ENCODE data around the gene SLC4A8.

Gene SLC4A8

GRCh38 chr12:51397670-51398069 is 27.0 kb upstream of the SLC4A8 start:
- Histone ChIP-seq H3K27ac (ENCODE audit: low read length) (no peak overlapping the region), H3K36me3 (ENCODE audit: insufficient read depth, low read length) (no peaks in the 10 kb centered on the region), H3K4me3 (ENCODE audit: low read depth in 1 of 2, low read length in 2 of 2) (no peak overlapping the region), H3K9me3 (ENCODE audit: insufficient read depth, low read length, severe bottlenecking) (no peaks in the 10 kb centered on the region), H3K4me1 (ENCODE audit: insufficient read depth, low read length) (peaks cover 33% of the 10 kb centered on the region), H2AFZ (ENCODE audit: low read depth, low read length) (no peak overlapping the region), H4K20me1 (ENCODE audit: insufficient read depth, low read length) (no peaks in the 10 kb centered on the region), H3K4me2 (ENCODE audit: insufficient read depth, low read length) (no peak overlapping the region), H3K9ac (ENCODE audit: low read depth, low read length) (no peak overlapping the region), H3K27me3 (ENCODE audit: insufficient read depth, low read length, poor library complexity) (no peaks in the 10 kb centered on the region), H3K79me2 (ENCODE audit: insufficient read depth, low read length) (0 out of 2 replicates have a peak, but pooled peaks cover 2% of the 10 kb centered on the region)
- no peak for ATAC-seq (ENCODE audit: insufficient read depth, low read depth)
- peak; percentile 1 for DNase-seq
- TF ChIP-seq EZH2 (IDR thresholded peaks at IDR 0.05; ENCODE audit: borderline replicate concordance, low read depth, low read length, severe bottlenecking), result no peak
- TF ChIP-seq, protein P1, sequence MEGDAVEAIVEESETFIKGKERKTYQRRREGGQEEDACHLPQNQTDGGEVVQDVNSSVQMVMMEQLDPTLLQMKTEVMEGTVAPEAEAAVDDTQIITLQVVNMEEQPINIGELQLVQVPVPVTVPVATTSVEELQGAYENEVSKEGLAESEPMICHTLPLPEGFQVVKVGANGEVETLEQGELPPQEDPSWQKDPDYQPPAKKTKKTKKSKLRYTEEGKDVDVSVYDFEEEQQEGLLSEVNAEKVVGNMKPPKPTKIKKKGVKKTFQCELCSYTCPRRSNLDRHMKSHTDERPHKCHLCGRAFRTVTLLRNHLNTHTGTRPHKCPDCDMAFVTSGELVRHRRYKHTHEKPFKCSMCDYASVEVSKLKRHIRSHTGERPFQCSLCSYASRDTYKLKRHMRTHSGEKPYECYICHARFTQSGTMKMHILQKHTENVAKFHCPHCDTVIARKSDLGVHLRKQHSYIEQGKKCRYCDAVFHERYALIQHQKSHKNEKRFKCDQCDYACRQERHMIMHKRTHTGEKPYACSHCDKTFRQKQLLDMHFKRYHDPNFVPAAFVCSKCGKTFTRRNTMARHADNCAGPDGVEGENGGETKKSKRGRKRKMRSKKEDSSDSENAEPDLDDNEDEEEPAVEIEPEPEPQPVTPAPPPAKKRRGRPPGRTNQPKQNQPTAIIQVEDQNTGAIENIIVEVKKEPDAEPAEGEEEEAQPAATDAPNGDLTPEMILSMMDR (IDR thresholded peaks at IDR 0.05; ENCODE audit: borderline replicate concordance, extremely low read depth, low read length, poor library complexity, severe bottlenecking), result no peak

DNA sequence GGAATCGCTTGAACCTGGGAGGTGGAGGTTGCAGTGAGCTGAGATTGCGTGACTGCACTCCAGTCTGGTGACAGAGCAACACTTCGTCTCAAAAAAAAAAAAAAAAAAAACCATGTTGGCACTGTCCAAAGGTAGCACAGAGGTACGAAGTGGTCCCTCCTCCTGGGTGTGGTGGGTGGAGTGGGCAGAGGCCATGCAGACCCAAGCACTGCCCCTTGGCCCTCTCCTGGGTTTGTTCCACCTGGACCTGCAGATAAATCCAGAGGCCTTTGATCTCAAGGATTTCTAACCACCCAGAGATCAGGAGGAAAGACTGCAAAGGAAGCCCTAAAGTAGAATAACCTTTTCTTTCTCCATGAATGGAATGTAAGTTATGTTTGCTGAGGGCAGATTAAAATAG is 24.7 kb upstream of the SLC4A8 start:
- TF ChIP-seq EZH2 (IDR thresholded peaks at IDR 0.05; ENCODE audit: borderline replicate concordance, low read depth, low read length, severe bottlenecking), result no peak
- TF ChIP-seq, protein P1 (IDR thresholded peaks at IDR 0.05; ENCODE audit: borderline replicate concordance, extremely low read depth, low read length, poor library complexity, severe bottlenecking), result no peak
- ATAC-seq (ENCODE audit: insufficient read depth, low read depth), result no peak

DNA sequence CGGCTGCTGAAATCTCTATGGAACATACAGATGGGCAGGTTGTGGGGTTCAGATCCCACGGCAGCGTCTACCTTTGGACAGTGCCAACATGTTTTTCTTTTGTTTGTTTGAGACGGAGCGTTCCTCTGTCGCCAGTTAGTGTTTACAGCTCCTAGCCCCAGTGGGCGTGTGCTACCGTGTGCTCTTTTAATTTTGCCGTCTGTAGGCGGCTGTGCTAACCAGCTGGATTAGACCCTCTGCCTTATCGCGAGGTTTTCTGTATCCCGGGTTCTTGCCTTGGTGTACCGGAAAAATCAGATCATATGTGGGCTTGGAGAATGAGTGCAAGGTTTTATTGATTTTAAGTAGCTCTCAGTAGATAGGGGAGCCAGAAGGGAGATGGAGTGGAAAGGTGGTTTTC is 23.6 kb upstream of the SLC4A8 start:
- Histone ChIP-seq H4K20me1 (ENCODE audit: insufficient read depth, low read length) (no peaks in the 10 kb centered on the region), H2AFZ (ENCODE audit: low read depth, low read length) (no peak overlapping the region), H3K9ac (ENCODE audit: low read depth, low read length) (no peak overlapping the region)

More for the DNA sequence above, 24.7 kb upstream of the SLC4A8 start:
- Histone ChIP-seq H3K9me3 (ENCODE audit: insufficient read depth, low read length, severe bottlenecking) (no peaks in the 10 kb centered on the region), H3K4me1 (ENCODE audit: insufficient read depth, low read length) (peaks cover 11% of the 10 kb centered on the region), H2AFZ (ENCODE audit: low read depth, low read length) (no peak overlapping the region), H3K27me3 (ENCODE audit: insufficient read depth, low read length, poor library complexity) (no peaks in the 10 kb centered on the region), H3K79me2 (ENCODE audit: insufficient read depth, low read length) (no peaks in the 10 kb centered on the region), H3K4me3 (ENCODE audit: low read depth in 1 of 2, low read length in 2 of 2) (no peak overlapping the region), H3K9ac (ENCODE audit: low read depth, low read length) (no peak overlapping the region), H3K36me3 (ENCODE audit: insufficient read depth, low read length) (no peaks in the 10 kb centered on the region), H4K20me1 (ENCODE audit: insufficient read depth, low read length) (no peaks in the 10 kb centered on the region), H3K4me2 (ENCODE audit: insufficient read depth, low read length) (no peak overlapping the region), H3K27ac (ENCODE audit: low read length) (no peak overlapping the region)
- no peak for DNase-seq

More for the DNA sequence above, 23.6 kb upstream of the SLC4A8 start:
- Histone ChIP-seq H3K79me2 (ENCODE audit: insufficient read depth, low read length) (no peaks in the 10 kb centered on the region), H3K9me3 (ENCODE audit: insufficient read depth, low read length, severe bottlenecking) (no peaks in the 10 kb centered on the region), H3K4me1 (ENCODE audit: insufficient read depth, low read length) (no peaks in the 10 kb centered on the region), H3K27ac (ENCODE audit: low read length) (no peak overlapping the region), H3K27me3 (ENCODE audit: insufficient read depth, low read length, poor library complexity) (no peaks in the 10 kb centered on the region), H3K4me3 (ENCODE audit: low read depth in 1 of 2, low read length in 2 of 2) (no peak overlapping the region), H3K36me3 (ENCODE audit: insufficient read depth, low read length) (no peaks in the 10 kb centered on the region), H3K4me2 (ENCODE audit: insufficient read depth, low read length) (no peak overlapping the region)
- no peak for DNase-seq
- ATAC-seq (ENCODE audit: insufficient read depth, low read depth), result no peak
- TF ChIP-seq, protein P1 (IDR thresholded peaks at IDR 0.05; ENCODE audit: borderline replicate concordance, extremely low read depth, low read length, poor library complexity, severe bottlenecking), result no peak
- TF ChIP-seq EZH2 (IDR thresholded peaks at IDR 0.05; ENCODE audit: borderline replicate concordance, low read depth, low read length, severe bottlenecking), result no peak

All from DND-41 (cell line).